Liver (tissue), 9 donors: Measurements from ENCODE around the gene PCF11. TPM values are rescaled to one million over a fixed set of nuclear protein-coding genes. Genes with fewer than 3 reads are reported as not detected.

Experiments used
- DNase-seq: peaks from one replicate; pipeline ENCODE4 v3.0.0-alpha.2; 2017; ENCODE audit warnings: low spot score
- H3K27ac ChIP-seq, 2 donors: one replicate each; pipeline ENCODE4 v1.7.0; 2013; ENCODE audit warnings: inconsistent platforms in 2 of 2, low read length in 2 of 2, control low read depth in 1 of 2, low read depth in 1 of 2, mild to moderate bottlenecking in 1 of 2
- H3K27me3 ChIP-seq, 4 donors: one replicate each; pipeline versions ENCODE4 v1.6.1 to v1.7.0; 2013; ENCODE audit warnings: low read length in 3 of 4, inconsistent platforms in 1 of 4, mild to moderate bottlenecking in 1 of 4, moderate library complexity in 1 of 4; ENCODE audit not compliant: control insufficient read depth in 4 of 4, insufficient read depth in 4 of 4
- H3K36me3 ChIP-seq, 4 donors: one replicate each; pipeline versions ENCODE4 v1.6.1 to v1.7.0; 2013; ENCODE audit warnings: low read length in 3 of 4, mild to moderate bottlenecking in 3 of 4, low read depth in 1 of 4, moderate library complexity in 1 of 4; ENCODE audit not compliant: control insufficient read depth in 4 of 4, insufficient read depth in 3 of 4
- H3K4me1 ChIP-seq, 4 donors: one replicate each; pipeline versions ENCODE4 v1.6.1 to v1.7.0; 2013; ENCODE audit warnings: low read length in 3 of 4, mild to moderate bottlenecking in 3 of 4, moderate library complexity in 1 of 4; ENCODE audit not compliant: control insufficient read depth in 4 of 4, insufficient read depth in 4 of 4
- H3K4me3 ChIP-seq, 3 donors: one replicate each; pipeline versions ENCODE4 v1.6.1 to v1.7.0; 2013; ENCODE audit warnings: low read length in 3 of 3, control low read depth in 1 of 3, low read depth in 1 of 3, mild to moderate bottlenecking in 1 of 3
- H3K9ac ChIP-seq, 2 donors: one replicate each; pipeline ENCODE4 v1.7.0; 2013; ENCODE audit warnings: low read length in 2 of 2, mild to moderate bottlenecking in 2 of 2, moderate library complexity in 2 of 2, control low read depth in 1 of 2, low read depth in 1 of 2
- H3K9me3 ChIP-seq, 4 donors: one replicate each; pipeline versions ENCODE4 v1.6.1 to v1.7.0; 2013; ENCODE audit warnings: low read length in 3 of 4; ENCODE audit not compliant: control insufficient read depth in 4 of 4
- EGR1 ChIP-seq, 2 donors: IDR thresholded peaks; 2 replicates each; pipeline ENCODE4 v1.6.1; 2016 to 2018; ENCODE audit warnings: antibody characterized with exemption in 2 of 2, low read depth in 2 of 2
- FOXA1 ChIP-seq: IDR thresholded peaks from 2 replicates; pipeline ENCODE4 v1.6.1; 2016; ENCODE audit warnings: antibody characterized with exemption
- FOXA2 ChIP-seq: IDR thresholded peaks from 2 replicates; pipeline ENCODE4 v1.6.1; 2016; ENCODE audit warnings: antibody characterized with exemption
- HNF4A ChIP-seq, 2 donors: conservative IDR thresholded peaks; 2 replicates each; pipeline ENCODE4 v1.6.1; 2016; ENCODE audit warnings: antibody characterized with exemption in 2 of 2, mild to moderate bottlenecking in 2 of 2
- RXRA ChIP-seq, 2 donors: IDR thresholded peaks; 2 replicates each; pipeline ENCODE4 v1.6.1; 2017 to 2018; ENCODE audit warnings: antibody characterized with exemption in 2 of 2, mild to moderate bottlenecking in 1 of 2
- SP1 ChIP-seq: IDR thresholded peaks from 2 replicates; pipeline ENCODE4 v1.6.1; 2018; ENCODE audit warnings: antibody characterized with exemption, mild to moderate bottlenecking
- YY1 ChIP-seq: IDR thresholded peaks from 2 replicates; pipeline ENCODE4 v1.6.1; 2016; ENCODE audit warnings: antibody characterized with exemption, mild to moderate bottlenecking
- WGBS: extraction: QIAGEN DNeasy Blood & Tissue Kit; methylation state at CpG from one replicate; pipeline ENCODE4 v1.1.7; 2013; 5-methylcytosine and 5-hydroxymethylcytosine counted together
- polyA plus RNA-seq, 2 donors: library from polyadenylated mRNA; stranded (reverse) in 1 of 2; unstranded in 1 of 2; fragments of 200-250 nt in 1 of 2; fragments of >200 nt in 1 of 2; fragmentation: Nextera tagmentation in 1 of 2; extraction: Ambion mirVana in 1 of 2; gene quantifications; one replicate each; pipeline versions ENCODE4 v1.2.1 to v1.2.3, GENCODE V29; 2013 to 2015
- total RNA-seq, 2 donors: library from RNA; depleted of rRNA; stranded (reverse); fragments of >200 nt; gene quantifications; one replicate each; pipeline ENCODE4 v1.2.3, GENCODE V29; 2014
- TF ChIP-seq, protein P1 (sequence below): IDR thresholded peaks from 2 replicates; pipeline ENCODE4 v1.6.1; 2016; ENCODE audit warnings: antibody characterized with exemption, mild to moderate bottlenecking
- TF ChIP-seq, protein P2 (sequence below): fragments of 150-350 bp; IDR thresholded peaks from 2 replicates; pipeline ENCODE4 v1.5.1; 2017; ENCODE audit warnings: improper control_type of control experiment, low read depth, low read length; ENCODE audit not compliant: missing input control
- donor health status: healthy.
- donor health status: healthy.
- donor health status: healthy.
- donor health status: healthy.
- donor health status: healthy.

Gene PCF11
- total and polyA plus RNA-seq, 4 donors = 5.9 to 39.7 (median 19.0) TPM

DNA sequence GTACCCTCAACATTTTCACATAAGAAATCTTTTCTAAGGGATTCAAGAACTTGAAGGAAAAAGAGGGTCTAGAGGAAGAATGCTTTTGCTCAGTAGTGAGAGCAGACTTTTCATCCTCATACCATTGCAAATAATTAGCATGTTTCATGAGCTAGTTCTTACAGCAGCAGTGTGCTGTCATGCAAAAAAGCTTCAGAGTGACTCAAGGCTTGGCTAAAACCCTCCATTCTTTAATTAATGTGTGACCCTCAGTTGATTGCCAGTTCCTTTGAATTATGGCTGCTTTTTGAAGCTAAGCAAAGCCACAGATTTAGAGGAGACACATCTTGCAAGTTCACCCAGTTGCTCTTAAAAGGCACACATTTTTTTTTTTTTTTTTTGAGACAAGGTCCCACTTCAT, 36.6 kb upstream of the PCF11 start:
- TF ChIP-seq, protein P1, sequence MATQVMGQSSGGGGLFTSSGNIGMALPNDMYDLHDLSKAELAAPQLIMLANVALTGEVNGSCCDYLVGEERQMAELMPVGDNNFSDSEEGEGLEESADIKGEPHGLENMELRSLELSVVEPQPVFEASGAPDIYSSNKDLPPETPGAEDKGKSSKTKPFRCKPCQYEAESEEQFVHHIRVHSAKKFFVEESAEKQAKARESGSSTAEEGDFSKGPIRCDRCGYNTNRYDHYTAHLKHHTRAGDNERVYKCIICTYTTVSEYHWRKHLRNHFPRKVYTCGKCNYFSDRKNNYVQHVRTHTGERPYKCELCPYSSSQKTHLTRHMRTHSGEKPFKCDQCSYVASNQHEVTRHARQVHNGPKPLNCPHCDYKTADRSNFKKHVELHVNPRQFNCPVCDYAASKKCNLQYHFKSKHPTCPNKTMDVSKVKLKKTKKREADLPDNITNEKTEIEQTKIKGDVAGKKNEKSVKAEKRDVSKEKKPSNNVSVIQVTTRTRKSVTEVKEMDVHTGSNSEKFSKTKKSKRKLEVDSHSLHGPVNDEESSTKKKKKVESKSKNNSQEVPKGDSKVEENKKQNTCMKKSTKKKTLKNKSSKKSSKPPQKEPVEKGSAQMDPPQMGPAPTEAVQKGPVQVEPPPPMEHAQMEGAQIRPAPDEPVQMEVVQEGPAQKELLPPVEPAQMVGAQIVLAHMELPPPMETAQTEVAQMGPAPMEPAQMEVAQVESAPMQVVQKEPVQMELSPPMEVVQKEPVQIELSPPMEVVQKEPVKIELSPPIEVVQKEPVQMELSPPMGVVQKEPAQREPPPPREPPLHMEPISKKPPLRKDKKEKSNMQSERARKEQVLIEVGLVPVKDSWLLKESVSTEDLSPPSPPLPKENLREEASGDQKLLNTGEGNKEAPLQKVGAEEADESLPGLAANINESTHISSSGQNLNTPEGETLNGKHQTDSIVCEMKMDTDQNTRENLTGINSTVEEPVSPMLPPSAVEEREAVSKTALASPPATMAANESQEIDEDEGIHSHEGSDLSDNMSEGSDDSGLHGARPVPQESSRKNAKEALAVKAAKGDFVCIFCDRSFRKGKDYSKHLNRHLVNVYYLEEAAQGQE = no peak
- Histone ChIP-seq H3K27me3 (no peaks in the 10 kb centered on the region), H3K9me3 (no peaks in the 10 kb centered on the region), H3K4me1 (peaks cover 8 to 28% (median 12%) of the 10 kb centered on the region in 4 donors), H3K36me3 (no peaks in the 10 kb centered on the region), H3K27ac (no peak overlapping the region), H3K4me3 (no peak overlapping the region), H3K9ac (no peak overlapping the region)
- no peak for DNase-seq

DNA sequence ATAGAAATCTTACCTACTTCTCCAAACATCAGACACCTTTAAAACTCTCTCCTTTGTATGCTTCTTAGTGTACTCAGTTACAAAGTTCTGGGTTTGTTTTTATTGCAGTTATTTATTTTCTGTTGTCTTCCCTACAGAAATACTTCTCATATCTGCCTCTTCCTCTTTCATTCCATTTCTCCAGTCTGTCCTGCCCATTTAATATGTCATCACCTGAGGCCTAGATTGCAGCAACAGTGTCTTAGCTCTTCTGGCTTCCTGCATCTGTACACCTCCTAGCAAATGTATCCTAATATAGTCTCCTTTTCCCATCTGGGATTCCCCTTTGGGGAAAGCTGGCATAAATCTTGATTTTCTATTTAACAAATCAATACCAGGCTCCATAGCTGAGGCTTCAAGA, 34.9 kb upstream of the PCF11 start:
- H3K4me1 ChIP-seq = peaks cover 0 to 13% (median 7%) of the 10 kb centered on the region in 4 donors
- no peak overlapping the region for H3K4me3 ChIP-seq
- H3K9me3 ChIP-seq = no peaks in the 10 kb centered on the region
- H3K9ac ChIP-seq = no peak overlapping the region
- H3K27me3 ChIP-seq = no peaks in the 10 kb centered on the region
- no peak for DNase-seq
- no peak overlapping the region for H3K27ac ChIP-seq
- no peaks in the 10 kb centered on the region for H3K36me3 ChIP-seq
- TF ChIP-seq SP1 (no peak), FOXA1 (no peak), HNF4A (conservative IDR thresholded peaks at IDR 0.05) (no peak)
- TF ChIP-seq, protein P2, sequence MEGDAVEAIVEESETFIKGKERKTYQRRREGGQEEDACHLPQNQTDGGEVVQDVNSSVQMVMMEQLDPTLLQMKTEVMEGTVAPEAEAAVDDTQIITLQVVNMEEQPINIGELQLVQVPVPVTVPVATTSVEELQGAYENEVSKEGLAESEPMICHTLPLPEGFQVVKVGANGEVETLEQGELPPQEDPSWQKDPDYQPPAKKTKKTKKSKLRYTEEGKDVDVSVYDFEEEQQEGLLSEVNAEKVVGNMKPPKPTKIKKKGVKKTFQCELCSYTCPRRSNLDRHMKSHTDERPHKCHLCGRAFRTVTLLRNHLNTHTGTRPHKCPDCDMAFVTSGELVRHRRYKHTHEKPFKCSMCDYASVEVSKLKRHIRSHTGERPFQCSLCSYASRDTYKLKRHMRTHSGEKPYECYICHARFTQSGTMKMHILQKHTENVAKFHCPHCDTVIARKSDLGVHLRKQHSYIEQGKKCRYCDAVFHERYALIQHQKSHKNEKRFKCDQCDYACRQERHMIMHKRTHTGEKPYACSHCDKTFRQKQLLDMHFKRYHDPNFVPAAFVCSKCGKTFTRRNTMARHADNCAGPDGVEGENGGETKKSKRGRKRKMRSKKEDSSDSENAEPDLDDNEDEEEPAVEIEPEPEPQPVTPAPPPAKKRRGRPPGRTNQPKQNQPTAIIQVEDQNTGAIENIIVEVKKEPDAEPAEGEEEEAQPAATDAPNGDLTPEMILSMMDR = no peak

DNA sequence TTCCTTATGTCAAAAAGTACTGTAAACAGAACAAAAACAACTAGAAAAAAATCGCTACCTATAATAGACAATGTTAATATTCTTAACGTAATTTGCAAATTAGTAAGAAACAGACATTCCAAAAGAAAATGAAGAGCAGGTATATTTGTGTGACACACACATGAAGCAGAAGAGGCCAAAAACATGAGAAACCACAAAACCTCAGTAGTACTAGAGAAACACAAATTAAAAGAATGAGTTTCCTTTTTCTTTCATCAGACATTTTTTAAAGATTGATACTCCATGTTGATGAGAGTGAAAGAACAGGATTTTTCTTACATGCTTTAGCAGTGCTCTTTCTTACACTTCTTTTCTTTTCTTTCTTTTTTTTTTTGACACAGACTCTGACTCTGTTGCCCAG, 34.2 kb upstream of the PCF11 start:
- WGBS = 97% methylated on average over 2 of the region's 2 CpGs
- H3K4me1 ChIP-seq = peaks cover 0 to 11% (median 6%) of the 10 kb centered on the region in 4 donors
- no peak overlapping the region for H3K9ac ChIP-seq
- H3K36me3 ChIP-seq = no peaks in the 10 kb centered on the region
- H3K27me3 ChIP-seq = no peaks in the 10 kb centered on the region
- H3K9me3 ChIP-seq = no peaks in the 10 kb centered on the region
- no peak for DNase-seq
- no peak overlapping the region for H3K27ac ChIP-seq
- no peak for TF ChIP-seq FOXA2
- H3K4me3 ChIP-seq = no peak overlapping the region

DNA sequence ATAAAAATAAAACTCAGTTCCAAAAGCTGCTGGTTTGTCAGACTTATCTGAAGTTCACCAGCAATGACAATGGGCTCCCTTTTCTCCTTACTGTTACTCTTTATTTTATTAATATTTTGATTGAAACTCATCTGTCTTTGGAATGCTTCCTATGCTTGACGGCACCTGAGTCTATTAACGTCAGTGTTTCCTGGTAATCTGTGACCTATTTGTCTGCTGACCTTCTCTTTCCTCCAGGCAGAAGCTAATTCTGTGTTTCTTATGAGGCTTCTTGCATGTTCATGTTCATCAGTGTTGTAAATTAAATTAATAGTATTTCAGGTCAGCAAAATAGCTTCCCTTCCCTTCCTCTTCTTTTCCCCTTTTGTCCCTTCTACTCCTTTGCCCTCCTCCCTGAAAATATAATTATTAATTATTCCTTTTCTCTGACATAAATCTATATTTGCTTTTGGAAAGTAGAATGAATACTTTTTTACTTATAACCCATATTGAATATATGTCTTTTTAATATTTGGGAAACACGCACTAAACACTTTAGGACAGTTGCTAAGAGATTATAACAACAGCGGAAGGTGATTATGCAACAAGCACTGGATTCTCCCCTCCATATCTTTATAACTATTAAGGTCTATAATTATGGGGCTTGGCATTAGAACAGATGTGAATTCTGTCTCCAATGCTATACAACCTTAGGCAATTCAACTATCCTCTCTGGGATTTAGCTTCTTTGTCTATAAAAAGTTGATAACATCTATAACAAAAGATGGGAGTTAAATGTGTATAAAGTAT, 32.1 kb upstream of the PCF11 start:
- Histone ChIP-seq H3K9me3 (no peaks in the 10 kb centered on the region), H3K27ac (no peak overlapping the region), H3K27me3 (no peaks in the 10 kb centered on the region), H3K9ac (no peak overlapping the region), H3K36me3 (no peaks in the 10 kb centered on the region), H3K4me1 (no peaks in the 10 kb centered on the region), H3K4me3 (no peak overlapping the region)
- no peak for DNase-seq
- WGBS = 77% methylated on average over 4 of the region's 4 CpGs
- TF ChIP-seq, protein P1 = no peak
- TF ChIP-seq YY1 (no peak), EGR1 (IDR thresholded peaks at IDR 0.05; ENCODE audit: low read depth in 2 of 2) (no peak), FOXA2 (no peak), RXRA (IDR thresholded peaks at IDR 0.05) (no peak)
